Lung (tissue), 12 donors: ENCODE measurements around the gene CELSR1. TPM values are rescaled to one million over a fixed set of nuclear protein-coding genes. Genes with fewer than 3 reads are reported as not detected.

ENCODE experiments used
- ATAC-seq: fragments of 200-7000 bp; cut with Tn5 transposase; one replicate; pipeline ENCODE4 v1.9.1; 2020; ENCODE audit warnings: moderate number of reproducible peaks; ENCODE audit not compliant: insufficient read depth, low FRiP score
- DNase-seq, 3 donors: peaks; one replicate each; pipeline ENCODE4 v3.0.0-alpha.2; 2013 to 2017
- H3K27ac ChIP-seq, 2 donors: one replicate each; pipeline ENCODE4 v1.5.1; 2013; ENCODE audit warnings: mild to moderate bottlenecking in 2 of 2, moderate library complexity in 2 of 2, control low read depth in 1 of 2, inconsistent platforms in 1 of 2, low read depth in 1 of 2, low read length in 1 of 2
- H3K27me3 ChIP-seq, 3 donors: one replicate each; pipeline ENCODE4 v1.5.1; 2013; ENCODE audit warnings: low read length in 2 of 3; ENCODE audit not compliant: control insufficient read depth in 3 of 3, insufficient read depth in 3 of 3
- H3K36me3 ChIP-seq, 4 donors: one replicate each; pipeline ENCODE4 v1.5.1; 2013; ENCODE audit warnings: low read length in 4 of 4, mild to moderate bottlenecking in 1 of 4, moderate library complexity in 1 of 4; ENCODE audit not compliant: control insufficient read depth in 4 of 4, insufficient read depth in 4 of 4
- H3K4me1 ChIP-seq, 5 donors: one replicate each; pipeline ENCODE4 v1.5.1; 2013; ENCODE audit warnings: low read length in 5 of 5, mild to moderate bottlenecking in 2 of 5, moderate library complexity in 1 of 5; ENCODE audit not compliant: control insufficient read depth in 5 of 5, insufficient read depth in 5 of 5
- H3K4me3 ChIP-seq: one replicate; pipeline ENCODE4 v1.5.1; 2013; ENCODE audit warnings: mild to moderate bottlenecking, control low read depth, moderate library complexity
- H3K9ac ChIP-seq, 2 donors: one replicate each; pipeline ENCODE4 v1.5.1; 2013; ENCODE audit warnings: low read length in 2 of 2, control low read depth in 1 of 2; ENCODE audit not compliant: insufficient read depth in 1 of 2
- H3K9me3 ChIP-seq, 4 donors: one replicate each; pipeline ENCODE4 v1.5.1; 2013; ENCODE audit warnings: low read length in 3 of 4, mild to moderate bottlenecking in 1 of 4, moderate library complexity in 1 of 4; ENCODE audit not compliant: control insufficient read depth in 4 of 4, insufficient read depth in 3 of 4
- CTCF ChIP-seq: IDR thresholded peaks from 2 replicates; pipeline ENCODE4 v1.5.1; 2012; ENCODE audit warnings: mild to moderate bottlenecking; ENCODE audit errors: control extremely low read depth, extremely low read depth
- WGBS, 2 donors: extraction: QIAGEN DNeasy Blood & Tissue Kit; methylation state at CpG; one replicate each; pipeline ENCODE4 v1.1.7; 2013; 5-methylcytosine and 5-hydroxymethylcytosine counted together
- polyA plus RNA-seq, 2 donors: library from polyadenylated mRNA; stranded (reverse); fragments of 200-250 nt; gene quantifications; one replicate each; pipeline ENCODE4 v1.2.1, GENCODE V29; 2013
- total RNA-seq, 2 donors: library from RNA; depleted of rRNA in 1 of 2; stranded (reverse); fragments of >200 nt in 1 of 2; gene quantifications; one replicate each; pipeline ENCODE4 v1.2.1, GENCODE V29; 2014 to 2021
- donor health status: control.
- donor health status: control.
- donor health status: Bipolar disorder and iron deficiency.
- donor health status: healthy.
- donor health status: DM: yes; HTN: yes; CAD: no.

Gene CELSR1
- total and polyA plus RNA-seq, 4 donors = 14.0 to 65.9 (median 32.7) TPM

- H3K4me1 ChIP-seq = peaks cover 0 to 21% (median 4%) of the 10 kb centered on the region in 5 donors
- ATAC-seq (no peak), DNase-seq (no peak)
- H3K9ac ChIP-seq = no peak overlapping the region
- H3K27me3 ChIP-seq = peaks cover 0 to 12% (median 0%) of the 10 kb centered on the region in 3 donors
- no peak overlapping the region for H3K27ac ChIP-seq
- TF ChIP-seq CTCF = no peak
- no peaks in the 10 kb centered on the region for H3K9me3 ChIP-seq
- H3K4me3 ChIP-seq = no peak overlapping the region
- 74 to 83% methylated on average over 34 of the region's 34 CpGs for WGBS, 2 donors
- no peaks in the 10 kb centered on the region for H3K36me3 ChIP-seq
Observed at GRCh38 chr22:46457502-46458488, 79.6 kb downstream of the CELSR1 start.

- Histone ChIP-seq H3K9me3 (no peaks in the 10 kb centered on the region), H3K4me1 (peaks cover 0 to 22% (median 4%) of the 10 kb centered on the region in 5 donors), H3K4me3 (no peak overlapping the region), H3K27ac (no peak overlapping the region), H3K36me3 (no peaks in the 10 kb centered on the region), H3K9ac (no peak overlapping the region), H3K27me3 (peaks cover 0 to 10% (median 0%) of the 10 kb centered on the region in 3 donors)
- TF ChIP-seq CTCF = no peak
- 91 to 94% methylated on average over 12 of the region's 12 CpGs for WGBS, 2 donors
- DNase-seq (no peak), ATAC-seq (no peak)
Observed at GRCh38 chr22:46456818-46457163, 80.6 kb downstream of the CELSR1 start.

- ATAC-seq = no peak
- H3K4me1 ChIP-seq = peaks cover 0 to 21% (median 12%) of the 10 kb centered on the region in 5 donors
- peaks cover 0 to 12% (median 0%) of the 10 kb centered on the region in 3 donors for H3K27me3 ChIP-seq
- H3K9me3 ChIP-seq = no peaks in the 10 kb centered on the region
- H3K36me3 ChIP-seq = no peaks in the 10 kb centered on the region
- TF ChIP-seq CTCF = no peak
- no peak overlapping the region for H3K4me3 ChIP-seq
- no peak overlapping the region for H3K9ac ChIP-seq
- no peak overlapping the region for H3K27ac ChIP-seq
- no peak for DNase-seq
- 76 to 82% methylated on average over 13 of the region's 13 CpGs for WGBS, 2 donors
Observed at GRCh38 chr22:46455446-46455845, 82.0 kb downstream of the CELSR1 start.
